ENCODE measurements around the gene GOLIM4. TPM values are rescaled to one million over a fixed set of nuclear protein-coding genes. Genes with fewer than 3 reads are reported as not detected.
A peak's percentile ranks its signal among the peaks of the same experiment; 100 is the strongest.

The GOLIM4 gene
- total and polyA plus RNA-seq, 12 donors, result 6.5 to 25.2 (median 17.0) TPM

GRCh38 chr3:168073842-168074605 is 21.7 kb downstream of the GOLIM4 start:
- intact Hi-C loops (cut with DNase I), result no loop called here
- peaks cover 5 to 15% of the 10 kb centered on the region in 2 donors for H3K4me1 ChIP-seq (replicated peaks in 1 of 2)
- TF ChIP-seq, protein P1, sequence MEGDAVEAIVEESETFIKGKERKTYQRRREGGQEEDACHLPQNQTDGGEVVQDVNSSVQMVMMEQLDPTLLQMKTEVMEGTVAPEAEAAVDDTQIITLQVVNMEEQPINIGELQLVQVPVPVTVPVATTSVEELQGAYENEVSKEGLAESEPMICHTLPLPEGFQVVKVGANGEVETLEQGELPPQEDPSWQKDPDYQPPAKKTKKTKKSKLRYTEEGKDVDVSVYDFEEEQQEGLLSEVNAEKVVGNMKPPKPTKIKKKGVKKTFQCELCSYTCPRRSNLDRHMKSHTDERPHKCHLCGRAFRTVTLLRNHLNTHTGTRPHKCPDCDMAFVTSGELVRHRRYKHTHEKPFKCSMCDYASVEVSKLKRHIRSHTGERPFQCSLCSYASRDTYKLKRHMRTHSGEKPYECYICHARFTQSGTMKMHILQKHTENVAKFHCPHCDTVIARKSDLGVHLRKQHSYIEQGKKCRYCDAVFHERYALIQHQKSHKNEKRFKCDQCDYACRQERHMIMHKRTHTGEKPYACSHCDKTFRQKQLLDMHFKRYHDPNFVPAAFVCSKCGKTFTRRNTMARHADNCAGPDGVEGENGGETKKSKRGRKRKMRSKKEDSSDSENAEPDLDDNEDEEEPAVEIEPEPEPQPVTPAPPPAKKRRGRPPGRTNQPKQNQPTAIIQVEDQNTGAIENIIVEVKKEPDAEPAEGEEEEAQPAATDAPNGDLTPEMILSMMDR (IDR thresholded peaks at IDR 0.05), result no peak
- TF ChIP-seq POLR2A (IDR thresholded peaks at IDR 0.05), result no peak
- no peaks in the 10 kb centered on the region for H3K36me3 ChIP-seq (replicated peaks in 1 of 2)
- H3K27ac ChIP-seq, result peak overlapping the region in 1 of 5 donors; percentile 24
- no peaks in the 10 kb centered on the region for H3K27me3 ChIP-seq
- no peaks in the 10 kb centered on the region for H3K9me3 ChIP-seq (replicated peaks in 1 of 3)
- DNase-seq, result no peak
- no peak overlapping the region for H3K4me3 ChIP-seq
- WGBS, 4 donors, result 73 to 84% (median 82%) methylated on average over 4 of the region's 4 CpGs

- intact Hi-C loops (cut with DNase I), result no loop called here
- H3K4me3 ChIP-seq, result no peak overlapping the region
- TF ChIP-seq, protein P1 (IDR thresholded peaks at IDR 0.05), result no peak
- TF ChIP-seq POLR2A (IDR thresholded peaks at IDR 0.05), result no peak
These were observed 23.4 kb downstream of the GOLIM4 start for GRCh38 chr3:168072323-168072650.

DNA sequence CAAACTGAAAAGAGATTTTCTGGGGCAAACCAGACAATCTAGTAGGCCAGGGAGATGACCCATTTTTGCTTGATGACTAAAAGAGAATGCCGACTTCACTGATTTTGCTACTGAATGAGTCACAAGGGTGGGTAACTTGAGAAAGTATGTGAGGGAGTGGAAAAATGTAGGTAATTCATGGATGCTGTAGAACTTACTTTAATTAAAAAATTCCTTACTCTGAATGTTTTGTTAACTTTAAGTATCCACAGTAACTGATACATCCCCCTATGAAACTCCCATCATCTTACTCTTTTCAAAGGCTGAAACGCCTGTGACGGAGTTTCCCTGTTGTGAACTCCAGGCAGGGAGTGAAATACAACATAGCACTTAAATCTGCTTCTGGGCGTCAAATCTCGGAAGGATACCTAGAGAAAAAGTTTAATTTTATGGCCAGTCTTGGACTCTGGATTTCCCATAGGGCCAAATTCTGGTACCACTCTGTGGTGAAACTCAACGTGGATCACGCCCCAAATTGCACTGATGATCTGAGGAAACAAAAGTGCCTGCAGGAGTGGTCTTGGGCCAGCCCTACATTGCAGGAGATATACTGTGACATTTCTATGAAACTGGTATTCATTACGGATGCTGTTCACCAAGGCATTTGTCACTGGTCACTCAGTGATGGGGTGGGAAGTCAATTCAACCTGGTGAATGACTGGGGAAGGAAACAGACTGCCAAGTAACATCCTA is 24.0 kb downstream of the GOLIM4 start:
- Histone ChIP-seq H3K27ac (peak overlapping the region in 2 of 5 donors; percentile 15 to 50), H3K27me3 (no peaks in the 10 kb centered on the region), H3K4me1 (replicated peaks in 1 of 2) (peaks cover 5 to 20% of the 10 kb centered on the region in 2 donors), H3K36me3 (replicated peaks in 1 of 2) (no peaks in the 10 kb centered on the region), H3K9me3 (replicated peaks in 1 of 3) (no peaks in the 10 kb centered on the region), H3K4me3 (no peak overlapping the region)
- intact Hi-C loops (cut with DNase I), result no loop called here
- 76 to 82% (median 78%) methylated on average over 8 of the region's 8 CpGs for WGBS, 4 donors
- no peak for TF ChIP-seq POLR2A (IDR thresholded peaks at IDR 0.05)
- TF ChIP-seq, protein P1 (IDR thresholded peaks at IDR 0.05), result no peak
- peak in 2 of 7 donors; percentile 7 to 18 for DNase-seq

More at GRCh38 chr3:168072323-168072650, 23.4 kb downstream of the GOLIM4 start:
- H3K27me3 ChIP-seq, result no peaks in the 10 kb centered on the region
- H3K4me1 ChIP-seq (replicated peaks in 1 of 2), result peaks cover 5 to 15% of the 10 kb centered on the region in 2 donors
- no peak overlapping the region for H3K27ac ChIP-seq
- no peaks in the 10 kb centered on the region for H3K36me3 ChIP-seq (replicated peaks in 1 of 2)
- no peaks in the 10 kb centered on the region for H3K9me3 ChIP-seq (replicated peaks in 1 of 3)
- DNase-seq, result no peak

DNA sequence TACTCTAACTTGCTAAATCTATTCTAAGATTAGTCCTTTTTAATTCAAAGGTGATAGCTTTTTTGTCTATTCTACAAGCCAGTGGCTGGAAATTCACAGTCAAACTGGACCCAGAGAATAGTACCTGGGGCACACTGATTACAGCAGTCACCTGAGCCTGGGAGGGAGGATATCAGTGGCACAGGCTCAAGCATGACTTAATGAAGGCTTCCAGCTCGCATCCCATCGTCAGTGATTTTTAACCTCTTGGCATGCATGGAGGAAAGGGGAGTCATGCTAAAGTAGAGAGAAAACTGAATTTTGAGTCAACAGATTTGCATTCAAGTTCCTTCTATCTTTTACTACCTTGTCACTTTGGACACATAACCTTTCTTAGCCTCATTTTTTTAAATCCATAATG is 24.8 kb downstream of the GOLIM4 start:
- no peaks in the 10 kb centered on the region for H3K36me3 ChIP-seq (replicated peaks in 1 of 2)
- TF ChIP-seq, protein P1 (IDR thresholded peaks at IDR 0.05), result no peak
- no peak for TF ChIP-seq POLR2A (IDR thresholded peaks at IDR 0.05)
- no peaks in the 10 kb centered on the region for H3K9me3 ChIP-seq (replicated peaks in 1 of 3)
- peak overlapping the region in 2 of 5 donors; percentile 15 to 50 for H3K27ac ChIP-seq
- 65 to 77% (median 69%) methylated on average over 2 of the region's 2 CpGs for WGBS, 4 donors
- H3K27me3 ChIP-seq, result no peaks in the 10 kb centered on the region
- no peak for DNase-seq
- intact Hi-C loops (cut with DNase I), result no loop called here
- no peak overlapping the region for H3K4me3 ChIP-seq
- H3K4me1 ChIP-seq (replicated peaks in 1 of 2), result peaks cover 5 to 28% of the 10 kb centered on the region in 2 donors
